Spleen (tissue), 11 donors: ENCODE measurements around the gene TLR1. TPM values are rescaled to one million over a fixed set of nuclear protein-coding genes. Genes with fewer than 3 reads are reported as not detected.
A peak's percentile ranks its signal among the peaks of the same experiment; 100 is the strongest.

Experiments
- DNase-seq: peaks from one replicate; pipeline ENCODE4 v3.0.0-alpha.2; 2020
- H3K27ac ChIP-seq, 8 donors: fragments of 200-600 bp; sonication (generic) in 7 of 8; 1 replicate in 4 of 8; 2 replicates in 4 of 8; pipeline versions ENCODE4 v1.5.0 to v1.8.0; 2016 to 2021; ENCODE audit warnings: inconsistent platforms in 4 of 8, mild to moderate bottlenecking in 4 of 8, moderate library complexity in 1 of 8
- H3K27me3 ChIP-seq, 7 donors: fragments of 200-600 bp; sonication (generic) in 6 of 7; replicated peaks in 1 of 7; 1 replicate in 4 of 7; 2 replicates in 3 of 7; pipeline versions ENCODE4 v1.5.0 to v1.8.0; 2016 to 2021; ENCODE audit warnings: inconsistent platforms in 3 of 7, mild to moderate bottlenecking in 1 of 7
- H3K36me3 ChIP-seq, 6 donors: fragments of 200-600 bp; sonication (generic) in 5 of 6; 1 replicate in 4 of 6; 2 replicates in 2 of 6; pipeline versions ENCODE4 v1.5.0 to v1.8.0; 2016 to 2021; ENCODE audit warnings: inconsistent platforms in 2 of 6
- H3K4me1 ChIP-seq, 6 donors: fragments of 200-600 bp; sonication (generic) in 5 of 6; 1 replicate in 3 of 6; 2 replicates in 3 of 6; pipeline versions ENCODE4 v1.5.0 to v1.8.0; 2016 to 2021; ENCODE audit warnings: inconsistent platforms in 3 of 6
- H3K4me3 ChIP-seq, 8 donors: fragments of 200-600 bp; sonication (generic) in 7 of 8; 1 replicate in 4 of 8; 2 replicates in 4 of 8; pipeline versions ENCODE4 v1.5.0 to v1.8.0; 2016 to 2021; ENCODE audit warnings: inconsistent platforms in 4 of 8, mild to moderate bottlenecking in 4 of 8, moderate library complexity in 2 of 8
- H3K9me3 ChIP-seq, 8 donors: fragments of 200-600 bp; sonication (generic) in 7 of 8; 1 replicate in 4 of 8; 2 replicates in 4 of 8; pipeline versions ENCODE4 v1.5.0 to v1.8.0; 2016 to 2021; ENCODE audit warnings: inconsistent platforms in 4 of 8
- CTCF ChIP-seq, 11 experiments: fragments of 200-600 bp in 7 of 11; fragments of 450-650 bp in 4 of 11; sonication (generic) in 4 of 11; IDR thresholded peaks in 8 of 11; conservative IDR thresholded peaks in 3 of 11; 1 replicate in 7 of 11; 2 replicates in 4 of 11; pipeline versions ENCODE4 v1.4.0 to v1.8.0; 2016 to 2021; ENCODE audit warnings: antibody characterized with exemption in 11 of 11, inconsistent platforms in 4 of 11, mild to moderate bottlenecking in 1 of 11
- POLR2A ChIP-seq, 3 donors: fragments of 450-650 bp; IDR thresholded peaks; one replicate each; pipeline ENCODE4 v1.5.1; 2017; ENCODE audit warnings: antibody characterized with exemption in 3 of 3, mild to moderate bottlenecking in 1 of 3
- POLR2AphosphoS5 ChIP-seq, 3 donors: sonication (generic); formaldehyde crosslinking; IDR thresholded peaks; one replicate each; pipeline ENCODE4 v1.5.1; 2017; ENCODE audit warnings: antibody characterized with exemption in 3 of 3
- WGBS, 5 donors: extraction: QIAGEN DNeasy Blood & Tissue Kit in 3 of 5; methylation state at CpG; one replicate each; pipeline versions ENCODE4 v1.1.5 to v1.1.7; 2013 to 2018; 5-methylcytosine and 5-hydroxymethylcytosine counted together
- intact Hi-C: fragments of 100-400 bp; cut with DNase I; formaldehyde crosslinking; loops from one replicate; pipeline ENCODE4 v1.15.0; 2023; ENCODE audit warnings: low total_unique reads
- polyA plus RNA-seq, 3 donors: library from polyadenylated mRNA; stranded (reverse); fragments of 200-250 nt; gene quantifications; one replicate each; pipeline ENCODE4 v1.2.1, GENCODE V29; 2013
- total RNA-seq, 7 donors: library from RNA; depleted of rRNA in 3 of 7; stranded (reverse); fragments of >200 nt in 3 of 7; fragmentation: NEBNext Ultra II Directional in 4 of 7; extraction: Animal tissue kit (Norgen Biotek cat#: 25700) in 4 of 7; gene quantifications; one replicate each; pipeline versions ENCODE4 v1.1.0 to v1.2.1, GENCODE V29; 2016 to 2021
- donor health status: healthy with polysubstance abuse.
- donor health status: DM: no; HTN: no; CAD: no; lungs with moderate emphysema.
- donor health status: DM: no; HTN: no; CAD: no.
- donor health status: Bipolar disorder and iron deficiency.
- donor health status: healthy.
- donor health status: DM: no; HTN: no; CAD: no.
- donor health status: DM: yes; HTN: yes; CAD: no.

The TLR1 gene
- total and polyA plus RNA-seq, 10 donors: 7.6 to 190 (median 94.7) TPM

GRCh38 chr4:38752941-38753806, 51.4 kb downstream of the TLR1 start:
- H3K27ac ChIP-seq: peak overlapping the region in 7 of 8 donors; percentile 24 to 70 (median 53)
- H3K9me3 ChIP-seq: peaks cover 0 to 8% (median 3%) of the 10 kb centered on the region in 8 donors
- peaks cover 4 to 37% (median 15%) of the 10 kb centered on the region in 6 donors for H3K4me1 ChIP-seq
- H3K27me3 ChIP-seq: no peaks in the 10 kb centered on the region
- peaks cover 0 to 3% (median 0%) of the 10 kb centered on the region in 6 donors for H3K36me3 ChIP-seq
- no peak for DNase-seq
- no peak overlapping the region for H3K4me3 ChIP-seq
- TF ChIP-seq CTCF (IDR thresholded peaks at IDR 0.05 in 8 of 11, conservative IDR thresholded peaks at IDR 0.05 in 3 of 11) (no peak), POLR2AphosphoS5 (IDR thresholded peaks at IDR 0.05) (peak in 2 of 3 donors; percentile 10 to 22)
- WGBS, 5 donors: 74 to 84% (median 78%) methylated on average over 19 of the region's 19 CpGs
- intact Hi-C loops: no loop called here

- Histone ChIP-seq H3K27me3 (no peaks in the 10 kb centered on the region), H3K36me3 (peaks cover 0 to 11% (median 2%) of the 10 kb centered on the region in 6 donors), H3K4me1 (peaks cover 4 to 30% (median 11%) of the 10 kb centered on the region in 6 donors), H3K27ac (peak overlapping the region in 7 of 8 donors; percentile 24 to 70 (median 54)), H3K9me3 (peaks cover 0 to 15% (median 10%) of the 10 kb centered on the region in 8 donors), H3K4me3 (no peak overlapping the region)
- 63 to 74% (median 68%) methylated on average over 8 of the region's 8 CpGs for WGBS, 5 donors
- TF ChIP-seq POLR2AphosphoS5 (IDR thresholded peaks at IDR 0.05) (no peak), POLR2A (IDR thresholded peaks at IDR 0.05) (no peak)
- no peak for DNase-seq
- intact Hi-C loops: no loop called here
Observed at GRCh38 chr4:38752372-38752940, 52.1 kb downstream of the TLR1 start.

- Histone ChIP-seq H3K9me3 (peaks cover 0 to 25% (median 19%) of the 10 kb centered on the region in 8 donors), H3K4me1 (peaks cover 4 to 23% (median 10%) of the 10 kb centered on the region in 6 donors), H3K27me3 (no peaks in the 10 kb centered on the region), H3K4me3 (no peak overlapping the region), H3K27ac (peak overlapping the region in 3 of 8 donors; percentile 49 to 70 (median 61)), H3K36me3 (peaks cover 0 to 13% (median 2%) of the 10 kb centered on the region in 6 donors)
- no peak for DNase-seq
- TF ChIP-seq CTCF (IDR thresholded peaks at IDR 0.05 in 8 of 11, conservative IDR thresholded peaks at IDR 0.05 in 3 of 11): no peak
- no peak for TF ChIP-seq POLR2AphosphoS5 (IDR thresholded peaks at IDR 0.05)
- intact Hi-C loops: no loop called here
- WGBS, 5 donors: 75 to 89% (median 88%) methylated on average over 13 of the region's 13 CpGs
Observed at GRCh38 chr4:38751341-38752010, 53.1 kb downstream of the TLR1 start.

- intact Hi-C loops: no loop called here
- Histone ChIP-seq H3K27ac (no peak overlapping the region), H3K27me3 (no peaks in the 10 kb centered on the region), H3K4me1 (peaks cover 4 to 27% (median 10%) of the 10 kb centered on the region in 6 donors), H3K9me3 (peaks cover 0 to 29% (median 22%) of the 10 kb centered on the region in 8 donors), H3K4me3 (no peak overlapping the region), H3K36me3 (peaks cover 0 to 13% (median 2%) of the 10 kb centered on the region in 6 donors)
- DNase-seq: no peak
- TF ChIP-seq CTCF (IDR thresholded peaks at IDR 0.05 in 8 of 11, conservative IDR thresholded peaks at IDR 0.05 in 3 of 11): no peak
- no peak for TF ChIP-seq POLR2AphosphoS5 (IDR thresholded peaks at IDR 0.05)
- no peak for TF ChIP-seq POLR2A (IDR thresholded peaks at IDR 0.05)
- WGBS, 5 donors: 85 to 92% (median 86%) methylated on average over 4 of the region's 4 CpGs
Observed at GRCh38 chr4:38749336-38749735, 55.3 kb downstream of the TLR1 start.
